Keratinocyte (primary cell): Measurements from ENCODE around the gene STRN4. TPM values are rescaled to one million over a fixed set of nuclear protein-coding genes. Genes with fewer than 3 reads are reported as not detected.

Experiments
- DNase-seq: peaks from one replicate; pipeline ENCODE4 v3.0.0-alpha.2; 2011; ENCODE audit warnings: low read depth, missing footprints, low spot score
- FAIRE-seq: peaks from 2 replicates; lab custom pipeline; 2011; peaks lifted over from hg19 to GRCh38; lab: Jason Lieb, UNC
- H2AFZ ChIP-seq: 2 replicates; pipeline ENCODE4 v1.6.0; 2012; ENCODE audit warnings: low read length, control low read depth, inconsistent platforms; ENCODE audit not compliant: control insufficient read depth
- H3K27ac ChIP-seq: 2 replicates; pipeline ENCODE4 v1.5.1; 2011; ENCODE audit warnings: low read length; ENCODE audit not compliant: control insufficient read depth, insufficient read depth
- H3K27me3 ChIP-seq: 3 replicates; pipeline ENCODE4 v1.6.0; 2011; ENCODE audit warnings: low read length; ENCODE audit not compliant: control insufficient read depth, insufficient read depth; ENCODE audit errors: extremely low read depth
- H3K36me3 ChIP-seq, 2 experiments: 2 replicates in 1 of 2; 3 replicates in 1 of 2; pipeline ENCODE4 v1.5.1; 2011; ENCODE audit warnings: low read length in 2 of 2, mild to moderate bottlenecking in 1 of 2; ENCODE audit not compliant: control insufficient read depth in 2 of 2, insufficient read depth in 2 of 2; ENCODE audit errors: extremely low read depth in 1 of 2
- H3K4me1 ChIP-seq: 3 replicates; pipeline ENCODE4 v1.5.1; 2011; ENCODE audit warnings: low read length; ENCODE audit not compliant: control insufficient read depth, insufficient read depth; ENCODE audit errors: extremely low read depth
- H3K4me2 ChIP-seq: 3 replicates; pipeline ENCODE4 v1.6.0; 2011; ENCODE audit warnings: low read depth, low read length; ENCODE audit not compliant: control insufficient read depth, insufficient read depth; ENCODE audit errors: extremely low read depth
- H3K4me3 ChIP-seq, 3 experiments: fragments of 200-600 bp in 1 of 3; sonication (generic) in 1 of 3; 2 replicates in 2 of 3; 3 replicates in 1 of 3; pipeline ENCODE4 v1.5.1; 2011 to 2016; ENCODE audit warnings: low read length in 3 of 3, mild to moderate bottlenecking in 3 of 3, control low read depth in 2 of 3, inconsistent platforms in 1 of 3, low read depth in 1 of 3, mixed read lengths in 1 of 3, mixed run types in 1 of 3, moderate library complexity in 1 of 3; ENCODE audit not compliant: control insufficient read depth in 2 of 3, insufficient read depth in 2 of 3; ENCODE audit errors: extremely low read depth in 1 of 3
- H3K79me2 ChIP-seq: 2 replicates; pipeline ENCODE4 v1.6.0; 2012; ENCODE audit warnings: low read length; ENCODE audit not compliant: control insufficient read depth, insufficient read depth
- H3K9ac ChIP-seq: 3 replicates; pipeline ENCODE4 v1.6.0; 2011; ENCODE audit warnings: low read length; ENCODE audit not compliant: control insufficient read depth, insufficient read depth; ENCODE audit errors: extremely low read depth
- H3K9me1 ChIP-seq: 3 replicates; pipeline ENCODE4 v1.6.0; 2011; ENCODE audit warnings: low read length; ENCODE audit not compliant: control insufficient read depth, insufficient read depth; ENCODE audit errors: extremely low read depth
- H3K9me3 ChIP-seq: 2 replicates; pipeline ENCODE4 v1.5.1; 2012; ENCODE audit warnings: low read depth, low read length; ENCODE audit not compliant: control insufficient read depth
- H4K20me1 ChIP-seq: 3 replicates; pipeline ENCODE4 v1.6.0; 2011; ENCODE audit warnings: low read length; ENCODE audit not compliant: control insufficient read depth, insufficient read depth; ENCODE audit errors: extremely low read depth
- EZH2 ChIP-seq: IDR thresholded peaks from one replicate; pipeline ENCODE4 v1.6.1; 2012; ENCODE audit warnings: inconsistent platforms, mild to moderate bottlenecking, low read length, moderate library complexity
- dilution Hi-C: fragments of 300-500 bp; cut with MboI; formaldehyde crosslinking; loops from one replicate; pipeline ENCODE4 v1.7.0; 2020; ENCODE audit warnings: low sequenced_read_pairs; ENCODE audit not compliant: extremely low pct_ligation_motif_present
- polyA plus RNA-seq, 5 experiments: library from polyadenylated mRNA; depleted of rRNA in 3 of 5; stranded (reverse) in 3 of 5; stranded (forward) in 1 of 5; unstranded in 1 of 5; fragments of >200 nt; gene quantifications; 1 replicate in 1 of 5; 2 replicates in 3 of 5; 3 replicates in 1 of 5; pipeline versions ENCODE4 v1.2.1 to v1.2.3, GENCODE V29; 2011 to 2012; ENCODE audit warnings: missing spikeins in 2 of 5, low read depth in 1 of 5, low replicate concordance in 1 of 5
- TF ChIP-seq, protein P1 (sequence below), 3 experiments: IDR thresholded peaks in 1 of 3; conservative IDR thresholded peaks in 1 of 3; optimal IDR thresholded peaks in 1 of 3; 2 replicates in 2 of 3; 3 replicates in 1 of 3; pipeline versions ENCODE3 to v1.5.1; 2011; ENCODE audit warnings: low read length in 3 of 3, mild to moderate bottlenecking in 3 of 3, moderate library complexity in 2 of 3, control low read depth in 1 of 3, inconsistent platforms in 1 of 3; ENCODE audit not compliant: insufficient read depth in 2 of 3; ENCODE audit errors: extremely low read depth in 1 of 3

STRN4 gene
- polyA plus RNA-seq, 1 donor (not counting 4 experiments of a cell fraction or from before 2014, with no cell fraction given), result 37.3 TPM

DNA sequence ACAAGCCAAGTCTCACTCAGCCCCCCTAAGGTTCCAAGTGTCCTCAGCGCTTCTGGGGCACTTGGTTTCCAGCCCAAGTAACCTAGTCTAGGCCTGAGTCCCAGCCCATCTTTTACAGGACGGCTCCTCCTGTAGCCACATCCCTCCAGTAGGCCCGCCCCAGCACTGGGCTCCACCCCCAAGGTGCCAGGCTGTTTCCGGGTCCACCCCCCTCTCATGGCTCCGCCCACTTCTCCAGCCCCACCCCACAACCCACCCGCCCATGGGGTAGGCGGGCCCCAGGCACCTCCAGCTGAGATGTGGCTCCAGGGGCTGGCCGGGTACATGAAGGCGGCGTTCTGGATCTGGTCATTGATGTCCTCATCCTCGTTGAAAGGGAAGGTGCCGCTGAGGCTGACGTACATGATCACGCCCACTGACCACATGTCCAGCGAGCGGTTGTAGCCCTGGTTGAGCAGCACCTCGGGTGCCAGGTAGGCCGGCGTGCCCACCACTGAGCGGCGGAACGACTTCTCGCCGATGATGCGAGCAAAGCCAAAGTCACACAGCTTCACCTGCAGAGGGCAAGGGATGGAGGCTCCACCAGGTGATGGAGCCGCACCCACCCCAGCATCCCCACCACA lies 68.0 kb downstream of the STRN4 start:
- H2AFZ ChIP-seq, result no peak overlapping the region
- no peak for FAIRE-seq
- TF ChIP-seq EZH2, result no peak
- TF ChIP-seq, protein P1, sequence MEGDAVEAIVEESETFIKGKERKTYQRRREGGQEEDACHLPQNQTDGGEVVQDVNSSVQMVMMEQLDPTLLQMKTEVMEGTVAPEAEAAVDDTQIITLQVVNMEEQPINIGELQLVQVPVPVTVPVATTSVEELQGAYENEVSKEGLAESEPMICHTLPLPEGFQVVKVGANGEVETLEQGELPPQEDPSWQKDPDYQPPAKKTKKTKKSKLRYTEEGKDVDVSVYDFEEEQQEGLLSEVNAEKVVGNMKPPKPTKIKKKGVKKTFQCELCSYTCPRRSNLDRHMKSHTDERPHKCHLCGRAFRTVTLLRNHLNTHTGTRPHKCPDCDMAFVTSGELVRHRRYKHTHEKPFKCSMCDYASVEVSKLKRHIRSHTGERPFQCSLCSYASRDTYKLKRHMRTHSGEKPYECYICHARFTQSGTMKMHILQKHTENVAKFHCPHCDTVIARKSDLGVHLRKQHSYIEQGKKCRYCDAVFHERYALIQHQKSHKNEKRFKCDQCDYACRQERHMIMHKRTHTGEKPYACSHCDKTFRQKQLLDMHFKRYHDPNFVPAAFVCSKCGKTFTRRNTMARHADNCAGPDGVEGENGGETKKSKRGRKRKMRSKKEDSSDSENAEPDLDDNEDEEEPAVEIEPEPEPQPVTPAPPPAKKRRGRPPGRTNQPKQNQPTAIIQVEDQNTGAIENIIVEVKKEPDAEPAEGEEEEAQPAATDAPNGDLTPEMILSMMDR (optimal IDR thresholded peaks at IDR 0.05 in 1 of 3, IDR thresholded peaks at IDR 0.05 in 1 of 3, conservative IDR thresholded peaks at IDR 0.05 in 1 of 3; ENCODE audit: extremely low read depth in 1 of 3, insufficient read depth in 2 of 3, low read length in 3 of 3), result no peak
- H3K4me2 ChIP-seq, result no peak overlapping the region
- H3K9me3 ChIP-seq, result no peaks in the 10 kb centered on the region
- H3K4me3 ChIP-seq, result no peak overlapping the region
- no peak for DNase-seq
- peaks cover 5% of the 10 kb centered on the region for H4K20me1 ChIP-seq
- no peaks in the 10 kb centered on the region for H3K79me2 ChIP-seq
- dilution Hi-C loops, result no loop called here
- H3K9me1 ChIP-seq, result no peaks in the 10 kb centered on the region
- H3K27ac ChIP-seq, result no peak overlapping the region
- no peaks in the 10 kb centered on the region for H3K4me1 ChIP-seq
- H3K27me3 ChIP-seq, result no peaks in the 10 kb centered on the region
- H3K36me3 ChIP-seq, result peaks cover 29 to 33% of the 10 kb centered on the region in 2 experiments
- H3K9ac ChIP-seq, result no peak overlapping the region

DNA sequence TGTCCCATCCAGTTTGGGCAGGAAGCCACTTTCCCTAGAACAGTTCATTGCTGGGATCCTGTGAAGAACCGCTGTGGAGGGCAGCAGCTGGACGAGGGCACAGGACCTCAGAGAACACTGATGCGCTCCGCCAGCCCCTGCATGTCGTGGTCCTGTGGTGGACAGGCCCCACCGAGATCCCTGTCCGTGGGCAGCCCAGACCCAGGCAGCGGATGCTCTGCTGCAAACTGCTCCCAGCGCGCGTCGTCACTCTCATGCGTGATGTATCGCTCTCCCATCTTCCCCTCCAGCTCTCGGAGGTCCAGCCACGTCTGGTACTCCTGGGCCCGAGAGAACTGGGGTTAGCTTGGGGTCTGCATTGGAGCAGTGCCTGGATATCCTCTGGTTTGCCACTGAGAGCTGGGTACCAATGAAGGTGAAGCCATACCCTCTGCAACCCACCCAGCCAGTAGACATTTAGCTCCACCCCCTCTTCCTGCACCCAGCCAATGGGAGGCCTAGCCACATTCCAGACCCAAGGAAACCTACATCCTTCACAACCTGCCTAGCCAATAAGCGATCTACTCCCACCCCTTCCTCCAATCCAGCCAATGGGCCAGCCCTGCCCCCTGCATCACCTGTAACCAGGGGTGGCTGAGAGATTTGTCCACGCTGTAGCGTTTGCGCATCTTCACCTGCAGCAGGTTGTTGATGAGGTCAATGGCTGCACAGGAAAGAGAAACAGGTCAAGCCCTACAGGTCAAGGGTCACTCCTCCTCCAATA lies 71.7 kb downstream of the STRN4 start:
- DNase-seq, result no peak
- dilution Hi-C loops, result no loop called here

More for the DNA sequence above, 71.7 kb downstream of the STRN4 start:
- no peaks in the 10 kb centered on the region for H3K9me3 ChIP-seq
- TF ChIP-seq EZH2, result no peak
- TF ChIP-seq, protein P1 (optimal IDR thresholded peaks at IDR 0.05 in 1 of 3, IDR thresholded peaks at IDR 0.05 in 1 of 3, conservative IDR thresholded peaks at IDR 0.05 in 1 of 3; ENCODE audit: extremely low read depth in 1 of 3, insufficient read depth in 2 of 3, low read length in 3 of 3), result no peak
- no peak overlapping the region for H3K27ac ChIP-seq
- no peak overlapping the region for H3K4me3 ChIP-seq
- H4K20me1 ChIP-seq, result peaks cover 5% of the 10 kb centered on the region
- no peaks in the 10 kb centered on the region for H3K4me1 ChIP-seq
- FAIRE-seq, result no peak
- H2AFZ ChIP-seq, result no peak overlapping the region
- no peaks in the 10 kb centered on the region for H3K9me1 ChIP-seq
- H3K36me3 ChIP-seq, result peaks cover 19 to 27% of the 10 kb centered on the region in 2 experiments
- H3K9ac ChIP-seq, result no peak overlapping the region
- H3K79me2 ChIP-seq, result no peaks in the 10 kb centered on the region
- no peaks in the 10 kb centered on the region for H3K27me3 ChIP-seq
- no peak overlapping the region for H3K4me2 ChIP-seq
